Measurements from ENCODE around the gene GRK4.
A peak's percentile ranks its signal among the peaks of the same experiment; 100 is the strongest.

GRK4 gene

GRCh38 chr4:2930758-2931511 is 32.4 kb upstream of the GRK4 start:
- TF ChIP-seq CTCF (IDR thresholded peaks at IDR 0.05; ENCODE audit: insufficient read depth, low read length, missing control alignments), result peak; percentile 16
- DNase-seq (ENCODE audit: low read depth, low spot score), result no peak
- no peak overlapping the region for H3K4me3 ChIP-seq (ENCODE audit: low read depth, low read length)
- ChIA-PET CTCF (no interaction called here), POLR2A (no interaction called here)

GRCh38 chr4:2931512-2932301 is 31.7 kb upstream of the GRK4 start:
- no peak overlapping the region for H3K4me3 ChIP-seq (ENCODE audit: low read depth, low read length)

GRCh38 chr4:2932321-2932950 is 30.9 kb upstream of the GRK4 start:
- H3K4me3 ChIP-seq (ENCODE audit: low read depth, low read length), result peak overlapping the region; percentile 89
- POLR2A ChIA-PET, result no interaction called here
- no peak for DNase-seq (ENCODE audit: low read depth, low spot score)
- CTCF ChIA-PET, result no interaction called here
- TF ChIP-seq CTCF (IDR thresholded peaks at IDR 0.05; ENCODE audit: insufficient read depth, low read length, missing control alignments), result no peak

More at GRCh38 chr4:2931512-2932301, 31.7 kb upstream of the GRK4 start:
- no peak for TF ChIP-seq CTCF (IDR thresholded peaks at IDR 0.05; ENCODE audit: insufficient read depth, low read length, missing control alignments)
- DNase-seq (ENCODE audit: low read depth, low spot score), result no peak
- ChIA-PET POLR2A (no interaction called here), CTCF (no interaction called here)

DNA sequence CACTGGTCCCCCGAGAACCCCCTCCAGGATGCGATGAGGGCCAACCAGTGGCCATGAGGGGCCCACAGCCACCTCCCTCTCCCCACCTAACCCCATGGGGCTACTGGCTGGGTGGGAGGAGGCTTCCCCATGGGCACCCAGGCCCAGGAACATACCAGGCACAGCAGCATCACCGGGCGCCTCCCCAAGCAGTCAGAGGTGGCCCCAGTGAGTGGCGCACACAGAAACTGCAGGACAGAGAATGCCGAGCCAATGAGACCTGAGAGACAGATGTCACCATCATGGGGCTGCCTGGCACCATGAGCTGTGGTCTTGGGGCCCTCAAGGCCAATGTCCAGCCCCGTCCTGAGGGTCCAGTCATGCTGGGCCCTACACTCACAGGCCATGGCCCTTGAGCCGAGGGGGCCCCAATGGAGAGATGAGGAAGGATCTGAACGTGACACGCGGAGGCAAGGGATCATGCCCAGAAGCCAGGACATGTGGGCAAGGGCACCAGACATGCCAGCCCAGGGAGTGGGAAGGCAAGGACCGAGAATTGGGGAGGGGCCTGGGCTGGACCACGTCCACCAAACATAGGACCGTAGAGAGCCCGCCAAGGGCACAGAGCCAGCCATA is 30.3 kb upstream of the GRK4 start:
- DNase-seq (ENCODE audit: low read depth, low spot score), result no peak
- no peak for TF ChIP-seq CTCF (IDR thresholded peaks at IDR 0.05; ENCODE audit: insufficient read depth, low read length, missing control alignments)
- POLR2A ChIA-PET, result no interaction called here
- CTCF ChIA-PET, result no interaction called here
- peak overlapping the region; percentile 89 for H3K4me3 ChIP-seq (ENCODE audit: low read depth, low read length)

GRCh38 chr4:2933566-2934076 is 29.8 kb upstream of the GRK4 start:
- ChIA-PET CTCF (no interaction called here), POLR2A (no interaction called here)
- no peak for TF ChIP-seq CTCF (IDR thresholded peaks at IDR 0.05; ENCODE audit: insufficient read depth, low read length, missing control alignments)
- no peak for DNase-seq (ENCODE audit: low read depth, low spot score)
- H3K4me3 ChIP-seq (ENCODE audit: low read depth, low read length), result peak overlapping the region; percentile 89

All from AG04449 (cell line).